GM19023 (cell line): ENCODE data around the gene CACFD1.

Source experiments
- ATAC-seq: cut with Tn5 transposase; IDR thresholded peaks from one replicate; pipeline ENCODE4 v1.9.1; 2021; ENCODE audit warnings: mild to moderate bottlenecking, moderate library complexity; ENCODE audit not compliant: unreplicated experiment

Gene CACFD1

DNA sequence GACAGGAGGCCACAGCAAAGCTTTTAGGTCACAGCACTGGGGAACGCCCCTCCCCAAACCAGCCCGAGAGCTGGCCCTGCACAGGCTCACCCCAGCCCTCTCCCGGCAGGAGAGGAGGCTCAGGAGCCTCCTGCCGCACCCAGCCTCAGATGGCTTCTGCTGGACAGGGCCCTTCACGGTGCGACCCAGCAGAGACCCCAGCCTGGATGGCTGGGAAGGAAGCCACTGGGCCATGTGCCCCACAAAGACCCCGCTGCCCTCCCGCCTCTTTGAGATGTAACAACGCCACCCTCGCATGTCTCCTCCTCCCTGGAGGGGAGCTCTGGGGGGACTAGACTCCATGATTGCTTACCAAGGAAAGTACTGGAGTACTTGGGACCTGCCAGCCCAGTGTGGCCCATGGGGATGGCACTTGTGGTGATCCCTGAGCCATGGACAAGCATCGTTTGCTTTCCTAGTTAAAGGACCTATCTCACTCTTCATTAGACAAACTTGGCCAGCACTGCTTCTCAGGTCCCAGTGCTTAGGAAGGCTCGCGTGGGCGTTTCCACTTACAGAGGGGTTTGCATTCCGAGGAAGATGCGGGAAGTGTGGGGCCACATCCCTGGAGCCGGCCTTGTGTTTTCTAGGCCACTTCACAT is 56.0 kb downstream of the CACFD1 start:
- no peak for ATAC-seq

DNA sequence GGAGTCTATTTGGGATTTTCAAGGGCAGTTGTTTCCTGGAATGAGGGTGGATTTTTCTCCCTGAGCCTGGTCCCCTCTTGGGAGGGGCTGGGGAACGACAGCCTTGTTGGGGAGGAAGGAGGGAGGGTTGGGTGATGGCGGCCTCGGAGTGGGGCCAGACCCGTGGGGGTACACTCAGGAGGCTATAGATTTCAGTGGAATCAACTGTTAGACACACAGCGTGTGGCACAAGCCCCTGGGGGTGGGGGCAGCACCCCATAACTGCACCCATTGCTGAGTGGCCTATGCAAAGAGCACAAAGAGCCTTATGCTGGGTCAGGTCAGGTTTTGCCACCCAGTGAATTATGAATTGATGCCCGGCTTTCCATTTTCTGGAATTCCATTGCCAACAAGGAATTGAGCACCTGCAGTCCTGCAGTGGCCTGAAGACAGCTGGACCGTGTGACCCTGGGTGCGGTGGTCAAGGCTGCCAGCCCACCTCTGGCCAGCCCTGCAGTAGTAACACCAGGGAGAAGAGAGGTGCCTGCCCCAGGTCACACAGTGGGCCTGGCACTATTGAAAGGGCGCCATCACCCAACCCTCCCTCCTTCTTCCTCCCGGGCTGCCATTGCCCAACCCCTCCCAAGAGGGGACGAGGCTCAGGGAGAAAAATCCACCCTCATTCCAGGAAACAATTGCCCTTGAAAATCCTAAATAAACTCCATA is 56.6 kb downstream of the CACFD1 start:
- ATAC-seq, result no peak

DNA sequence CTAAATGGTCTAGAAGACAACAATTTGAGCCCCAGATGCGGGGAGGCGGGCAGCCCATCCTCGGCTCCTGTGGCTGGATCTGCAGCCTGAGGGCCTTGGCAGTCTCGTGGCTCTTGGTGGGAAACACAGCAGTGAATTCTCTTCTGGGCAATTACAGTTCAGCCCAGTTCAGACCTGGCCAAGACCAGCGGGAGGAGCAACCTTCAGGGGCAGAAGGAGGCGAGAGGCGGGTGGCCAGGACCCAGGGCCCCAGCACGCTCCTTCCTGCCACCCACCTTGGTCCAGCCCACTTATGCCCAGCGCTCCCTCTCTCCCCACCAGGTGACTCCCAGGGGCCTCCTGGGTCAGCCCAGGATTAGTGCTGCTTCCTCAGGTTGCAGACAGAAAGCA is 57.2 kb downstream of the CACFD1 start:
- ATAC-seq, result no peak

DNA sequence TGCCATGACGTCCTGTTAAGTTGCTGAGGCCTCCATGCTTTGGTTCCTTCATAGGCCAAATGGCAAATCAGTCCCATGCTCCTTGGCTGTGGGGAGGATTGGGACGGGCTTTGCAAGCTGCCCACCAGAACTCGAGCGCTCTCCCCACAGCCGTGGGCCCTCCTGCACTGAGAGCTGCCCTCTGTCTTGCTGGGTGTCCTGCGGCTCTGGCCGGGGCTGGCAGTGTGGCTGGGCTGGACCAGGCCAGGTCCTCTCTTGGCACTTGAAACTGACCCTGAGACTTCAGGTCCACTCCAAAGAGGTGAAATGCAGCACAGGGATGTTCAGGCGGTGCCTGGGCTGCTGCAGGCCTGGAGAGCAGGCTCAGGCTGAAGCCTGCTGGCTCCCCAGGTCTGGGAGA is 57.9 kb downstream of the CACFD1 start:
- no peak for ATAC-seq

DNA sequence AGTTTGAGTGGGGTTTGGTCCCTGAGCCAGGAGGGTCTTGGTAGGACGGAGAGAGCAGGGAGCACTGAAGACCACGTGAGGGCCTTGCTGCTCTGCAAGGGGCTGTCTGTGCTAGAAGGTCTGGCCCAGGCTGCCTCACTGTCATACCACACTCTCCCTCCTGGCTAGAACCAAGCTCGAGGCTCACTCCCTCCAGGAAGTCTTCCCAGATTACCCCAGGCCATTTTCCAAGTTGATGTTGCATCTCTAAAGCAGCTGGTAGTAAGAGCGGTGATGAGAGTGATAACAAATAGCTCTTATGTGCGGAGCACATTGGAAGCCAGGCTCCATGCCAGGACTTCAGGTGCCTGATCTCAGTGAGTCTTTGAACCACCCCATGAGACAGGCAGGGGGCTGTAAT is 58.4 kb downstream of the CACFD1 start:
- ATAC-seq, result no peak

DNA sequence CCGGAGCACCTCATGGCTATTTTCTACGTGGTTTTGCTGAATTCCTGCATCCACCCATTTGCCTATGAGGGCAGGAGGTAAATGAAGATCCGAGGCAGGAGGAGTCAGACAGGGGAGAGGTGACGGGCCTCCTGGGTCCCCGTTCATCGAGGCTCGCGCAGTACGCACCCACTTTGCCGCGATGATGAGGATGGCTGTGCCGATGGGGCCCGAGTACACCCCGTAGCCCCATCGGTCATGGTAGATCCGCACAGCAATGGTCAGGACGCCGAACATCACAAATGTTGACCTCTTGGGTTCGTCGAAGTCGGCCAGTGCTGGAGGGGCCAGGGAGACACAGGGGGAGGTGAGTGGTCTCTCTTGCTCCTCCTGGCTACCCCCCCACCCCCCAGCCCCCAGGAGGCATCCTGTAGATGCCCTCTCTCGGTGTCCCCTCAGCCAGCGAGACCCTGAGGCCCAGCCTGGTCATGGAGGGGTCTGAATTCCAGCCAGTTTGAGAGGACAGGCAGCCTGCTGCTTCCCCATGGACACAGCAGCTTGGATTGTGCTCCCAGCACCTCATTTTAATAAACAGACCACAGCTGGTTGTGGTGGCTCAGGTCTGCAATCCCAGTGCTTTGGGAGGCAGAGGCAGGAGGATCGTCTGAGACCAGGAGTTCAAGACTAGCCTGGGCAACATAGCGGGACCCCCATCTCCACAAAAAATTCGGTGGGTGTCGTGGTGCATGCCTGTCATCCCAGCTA is 59.1 kb downstream of the CACFD1 start:
- no peak for ATAC-seq

DNA sequence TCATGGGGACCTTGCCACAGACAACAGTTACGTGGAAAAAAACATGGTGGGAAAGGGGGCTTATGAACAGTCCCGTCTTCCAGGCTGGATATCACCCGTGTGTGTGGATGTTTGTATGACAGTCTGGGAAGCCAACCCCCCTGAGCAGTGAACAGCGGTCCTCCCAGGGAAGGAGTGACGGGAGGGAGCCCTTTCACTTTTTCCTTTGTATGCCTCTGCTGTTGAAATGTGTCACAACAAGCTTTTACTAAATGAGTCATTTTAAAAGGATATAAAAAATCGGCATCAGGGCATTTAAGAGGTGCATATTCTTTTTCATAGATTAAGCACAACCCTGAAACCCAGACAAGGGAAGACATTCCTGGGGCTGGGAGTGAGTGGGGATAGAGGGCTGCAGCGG is 59.9 kb downstream of the CACFD1 start:
- no peak for ATAC-seq

DNA sequence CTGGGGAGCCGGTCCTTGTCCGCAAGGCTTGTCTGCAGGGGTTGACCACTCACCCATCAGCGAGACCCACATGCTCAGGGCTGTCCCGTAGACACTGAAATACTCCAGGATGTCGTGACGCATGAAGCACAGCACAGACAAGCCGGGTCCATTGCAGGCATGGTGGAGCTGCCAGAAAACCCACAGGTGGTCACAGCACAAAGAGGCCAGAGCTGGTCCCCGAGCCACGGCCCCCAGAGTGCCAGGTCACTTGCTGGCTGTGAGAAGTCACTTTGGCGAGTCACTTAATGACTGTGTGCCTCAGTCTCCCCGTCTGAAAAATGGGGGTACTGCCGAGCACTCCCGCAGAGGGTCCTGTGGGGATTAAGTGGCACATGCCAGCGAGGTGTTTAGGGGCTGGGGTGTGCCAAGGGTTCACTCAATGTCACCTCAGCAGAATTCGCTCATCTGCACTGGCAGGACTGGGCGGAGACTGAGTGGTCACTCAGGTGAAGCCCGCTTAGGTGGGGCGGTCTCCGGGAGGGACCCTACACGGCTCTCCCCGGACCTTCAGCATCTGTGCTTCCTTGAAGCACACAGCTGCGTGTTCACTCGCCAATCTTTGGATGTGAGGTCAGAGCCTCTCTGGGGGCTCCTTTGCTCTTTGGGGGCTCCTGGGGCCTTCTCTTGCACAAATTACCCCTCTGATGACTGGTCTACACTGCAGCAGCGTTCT is 60.5 kb downstream of the CACFD1 start:
- no peak for ATAC-seq
